LNCaP clone FGC (cell line): ENCODE results near the gene MYCBP2.

Experiments used
- DNase-seq: peaks from one replicate; pipeline ENCODE4 v3.0.0-alpha.2; 2011; ENCODE audit warnings: low read depth
- H3K4me3 ChIP-seq: 2 replicates; pipeline ENCODE4 v1.5.1; 2011; ENCODE audit warnings: mild to moderate bottlenecking, low read depth, low read length, control low read depth
- CTCF ChIP-seq: IDR thresholded peaks from 2 replicates; pipeline ENCODE4 v1.5.1; 2012; ENCODE audit warnings: mild to moderate bottlenecking; ENCODE audit not compliant: control insufficient read depth, insufficient read depth; ENCODE audit errors: extremely low read depth

MYCBP2 gene

GRCh38 chr13:77172650-77173049 lies 154.2 kb downstream of the MYCBP2 start:
- no peak for TF ChIP-seq CTCF
- DNase-seq, result no peak
- no peak overlapping the region for H3K4me3 ChIP-seq

- no peak overlapping the region for H3K4me3 ChIP-seq
- TF ChIP-seq CTCF, result no peak
- peak; percentile 90 for DNase-seq
Measured at GRCh38 chr13:77171451-77171850, 155.4 kb downstream of the MYCBP2 start.

- peak; percentile 95 for DNase-seq
- TF ChIP-seq CTCF, result no peak
- no peak overlapping the region for H3K4me3 ChIP-seq
Measured at GRCh38 chr13:77168237-77168636, 158.7 kb downstream of the MYCBP2 start.

- TF ChIP-seq CTCF, result no peak
- H3K4me3 ChIP-seq, result no peak overlapping the region
- no peak for DNase-seq
Measured at GRCh38 chr13:77150651-77151050, 176.2 kb downstream of the MYCBP2 start.

GRCh38 chr13:77143431-77143830 lies 183.5 kb downstream of the MYCBP2 start:
- TF ChIP-seq CTCF, result no peak
- no peak overlapping the region for H3K4me3 ChIP-seq
- DNase-seq, result peak; percentile 99

- no peak for DNase-seq
- no peak overlapping the region for H3K4me3 ChIP-seq
- no peak for TF ChIP-seq CTCF
Measured at GRCh38 chr13:77139306-77139705, 187.6 kb downstream of the MYCBP2 start.

GRCh38 chr13:77138813-77139212 lies 188.1 kb downstream of the MYCBP2 start:
- no peak for TF ChIP-seq CTCF
- no peak overlapping the region for H3K4me3 ChIP-seq
- DNase-seq, result no peak
